Activated naive CD8-positive, alpha-beta T cell (primary cell): Measurements from ENCODE around the gene MED9.
A peak's percentile ranks its signal among the peaks of the same experiment; 100 is the strongest.
"Not testable (repeated sequence)": the region's sequence is repeated elsewhere in the genome, so short reads cannot be mapped to it uniquely, and the experiment has no call there.

Experiments used
- H3K27ac Mint-ChIP-seq: one replicate; pipeline ENCODE4 v1.8.0; 2021; ENCODE audit warnings: mixed read lengths
- H3K27me3 Mint-ChIP-seq: one replicate; pipeline ENCODE4 v1.8.0; 2021; ENCODE audit warnings: mixed read lengths
- H3K36me3 Mint-ChIP-seq: one replicate; pipeline ENCODE4 v1.8.0; 2021; ENCODE audit warnings: mixed read lengths
- H3K4me1 Mint-ChIP-seq: one replicate; pipeline ENCODE4 v1.8.0; 2021; ENCODE audit warnings: low read depth, mixed read lengths
- H3K4me3 Mint-ChIP-seq: one replicate; pipeline ENCODE4 v1.8.0; 2021; ENCODE audit warnings: mild to moderate bottlenecking, mixed read lengths
- H3K9me3 Mint-ChIP-seq: one replicate; pipeline ENCODE4 v1.8.0; 2021; ENCODE audit warnings: low read depth, mixed read lengths

MED9 gene

DNA sequence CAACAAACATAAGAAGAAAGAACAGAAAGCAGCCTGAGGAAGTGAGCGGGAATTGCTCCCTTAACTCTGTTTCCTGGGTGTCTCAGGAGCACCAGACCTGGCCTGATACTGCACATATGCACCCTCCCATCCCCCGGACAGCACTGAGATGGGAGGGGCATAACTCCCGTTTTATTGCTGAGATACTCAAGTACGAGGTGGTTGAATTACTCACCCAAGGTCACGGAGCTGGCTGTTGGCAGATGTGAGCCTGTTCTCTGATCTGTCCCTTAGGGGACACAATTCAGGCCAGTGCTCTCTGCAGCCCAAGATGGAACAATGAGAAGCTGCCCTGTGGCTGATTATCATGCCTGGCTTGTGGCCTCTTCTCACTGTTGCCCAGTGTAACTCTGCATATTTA, 9.1 kb upstream of the MED9 start:
- H3K4me1 Mint-ChIP-seq = no peaks in the 10 kb centered on the region
- no peaks in the 10 kb centered on the region for H3K36me3 Mint-ChIP-seq
- H3K9me3 Mint-ChIP-seq = no peaks in the 10 kb centered on the region
- no peaks in the 10 kb centered on the region for H3K27me3 Mint-ChIP-seq
- no peak overlapping the region for H3K4me3 Mint-ChIP-seq
- H3K27ac Mint-ChIP-seq = no peak overlapping the region

DNA sequence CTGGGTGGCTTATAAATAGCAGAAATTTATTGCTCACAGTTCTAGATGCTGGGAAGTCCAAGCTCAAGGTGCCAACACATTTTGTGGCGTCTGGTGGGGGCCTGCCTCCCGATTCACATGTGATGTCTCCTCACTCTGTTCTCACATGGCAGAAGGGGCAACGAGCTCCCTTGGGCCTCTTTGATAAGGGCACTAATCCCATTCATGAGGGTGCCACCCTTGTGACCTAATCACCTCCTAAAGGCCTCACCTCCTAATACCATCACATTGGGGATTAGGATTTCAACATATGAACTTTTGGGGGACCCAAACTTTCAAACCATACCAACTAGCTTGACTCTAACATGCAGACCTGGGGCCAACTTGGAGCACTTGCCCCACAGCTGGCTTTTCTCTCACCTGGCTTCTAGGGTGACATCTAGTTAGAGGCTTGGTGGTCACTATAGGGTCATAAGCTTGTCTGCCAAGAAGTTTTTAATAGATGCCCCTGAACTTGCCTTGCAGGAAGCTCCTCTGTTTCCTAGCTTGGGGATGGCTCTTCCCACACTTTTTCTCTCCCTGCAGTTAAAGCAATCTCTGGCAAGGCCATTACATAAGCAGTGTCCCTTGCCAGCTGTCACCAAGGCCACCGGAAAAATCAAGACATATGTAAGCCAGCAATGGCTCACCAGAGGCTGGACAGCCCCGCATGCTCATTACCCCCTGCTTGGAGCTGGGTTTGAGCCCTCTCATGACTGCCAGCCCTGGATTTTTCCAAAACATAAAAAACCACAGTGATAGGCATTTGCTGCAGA, 8.4 kb upstream of the MED9 start:
- no peak overlapping the region for H3K4me3 Mint-ChIP-seq
- no peaks in the 10 kb centered on the region for H3K4me1 Mint-ChIP-seq
- no peaks in the 10 kb centered on the region for H3K36me3 Mint-ChIP-seq
- no peaks in the 10 kb centered on the region for H3K9me3 Mint-ChIP-seq
- H3K27me3 Mint-ChIP-seq = no peaks in the 10 kb centered on the region
- H3K27ac Mint-ChIP-seq = no peak overlapping the region

DNA sequence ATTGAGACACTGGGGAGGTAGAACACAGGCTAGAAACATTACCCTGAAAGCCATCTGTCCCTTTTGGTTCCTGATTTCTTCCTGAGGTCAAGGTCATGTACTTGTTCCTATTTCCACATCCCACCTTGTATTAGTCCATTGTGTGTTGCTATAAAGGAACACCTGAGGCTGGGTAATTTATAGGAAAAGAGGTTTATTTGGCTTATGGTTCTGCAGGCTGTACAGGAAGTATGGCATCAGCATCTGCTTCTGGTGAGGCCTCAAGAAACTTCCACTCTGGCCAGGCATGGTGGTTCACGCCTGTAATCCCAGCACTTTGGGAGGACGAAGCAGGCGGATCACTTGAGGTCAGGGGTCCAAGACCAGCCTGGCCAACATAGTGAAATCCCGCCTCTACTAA, 7.4 kb upstream of the MED9 start:
- Mint-ChIP-seq H3K4me3 (no peak overlapping the region), H3K4me1 (no peaks in the 10 kb centered on the region), H3K9me3 (no peaks in the 10 kb centered on the region), H3K27me3 (no peaks in the 10 kb centered on the region), H3K36me3 (no peaks in the 10 kb centered on the region), H3K27ac (no peak overlapping the region)

DNA sequence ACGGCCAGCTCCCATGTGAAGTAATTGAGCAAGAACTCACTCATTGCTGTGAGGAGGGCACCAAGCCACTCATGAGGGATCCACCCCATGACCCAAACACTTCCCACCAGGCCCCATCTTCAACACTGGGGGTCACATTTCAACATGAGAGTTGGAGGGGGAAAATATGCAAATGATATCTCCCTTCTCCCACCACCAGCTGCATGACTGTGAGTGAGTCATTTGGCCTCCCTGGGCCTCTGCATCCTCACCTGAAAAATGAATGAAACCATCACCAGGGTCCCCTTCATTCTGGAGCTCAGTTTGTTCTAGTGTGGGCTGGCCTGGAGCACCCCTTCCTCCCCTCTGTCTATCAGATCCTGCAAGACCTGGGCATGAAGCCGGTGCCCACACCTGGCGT, 6.8 kb upstream of the MED9 start:
- Mint-ChIP-seq H3K27me3 (no peaks in the 10 kb centered on the region), H3K4me3 (no peak overlapping the region), H3K27ac (no peak overlapping the region), H3K36me3 (no peaks in the 10 kb centered on the region), H3K9me3 (no peaks in the 10 kb centered on the region), H3K4me1 (no peaks in the 10 kb centered on the region)

DNA sequence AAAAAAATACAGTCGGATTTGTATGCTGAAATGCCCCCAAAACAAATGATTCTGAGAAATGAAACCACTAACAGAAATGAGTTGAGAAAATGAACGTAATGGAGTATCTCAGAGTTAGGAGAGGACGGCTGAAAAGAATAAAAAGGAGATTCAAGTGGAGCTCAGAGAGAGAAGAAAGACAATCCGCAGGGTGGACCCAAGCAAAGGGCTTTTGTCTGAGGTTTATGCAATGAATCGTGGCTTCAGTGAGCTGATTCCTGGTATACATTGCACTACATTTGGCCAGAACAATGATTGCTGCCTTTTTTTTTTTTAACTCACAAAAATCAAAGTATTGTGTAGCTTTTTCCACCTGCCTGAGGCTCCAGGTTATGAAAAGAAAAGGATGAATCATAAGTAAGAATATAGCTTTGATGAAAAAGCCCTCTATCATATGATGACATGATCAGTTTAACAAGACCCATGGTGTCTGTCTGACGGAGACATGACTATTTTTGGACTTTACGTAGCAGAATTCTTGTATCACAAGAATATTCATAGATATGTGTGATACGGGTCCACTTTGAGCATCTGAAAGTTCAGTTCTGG, 4.4 kb upstream of the MED9 start:
- Mint-ChIP-seq H3K27me3 (no peaks in the 10 kb centered on the region), H3K4me1 (peaks cover 7% of the 10 kb centered on the region), H3K9me3 (no peaks in the 10 kb centered on the region), H3K36me3 (no peaks in the 10 kb centered on the region), H3K4me3 (no peak overlapping the region), H3K27ac (no peak overlapping the region)

DNA sequence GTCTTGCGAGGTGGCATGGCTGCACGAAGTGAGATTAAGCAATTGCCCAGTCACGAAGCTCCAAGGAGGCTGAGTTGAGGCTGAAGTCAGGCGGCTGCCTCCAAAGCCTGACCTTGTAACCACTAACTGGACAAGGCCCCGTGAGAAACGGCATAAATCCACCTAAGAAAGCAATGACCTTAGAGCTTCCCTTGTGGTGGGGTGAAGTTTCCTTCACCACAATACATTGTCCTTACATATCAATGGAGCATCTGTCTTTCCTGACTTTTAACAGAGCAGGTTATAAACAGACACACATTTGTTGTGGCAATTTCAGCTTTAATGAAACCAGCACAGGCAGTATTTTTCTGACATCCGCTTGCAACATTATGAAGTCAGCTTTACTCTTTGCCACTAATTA, 2.5 kb upstream of the MED9 start:
- no peak overlapping the region for H3K27ac Mint-ChIP-seq
- no peaks in the 10 kb centered on the region for H3K9me3 Mint-ChIP-seq
- no peaks in the 10 kb centered on the region for H3K36me3 Mint-ChIP-seq
- H3K27me3 Mint-ChIP-seq = no peaks in the 10 kb centered on the region
- H3K4me3 Mint-ChIP-seq = no peak overlapping the region
- H3K4me1 Mint-ChIP-seq = peaks cover 22% of the 10 kb centered on the region

DNA sequence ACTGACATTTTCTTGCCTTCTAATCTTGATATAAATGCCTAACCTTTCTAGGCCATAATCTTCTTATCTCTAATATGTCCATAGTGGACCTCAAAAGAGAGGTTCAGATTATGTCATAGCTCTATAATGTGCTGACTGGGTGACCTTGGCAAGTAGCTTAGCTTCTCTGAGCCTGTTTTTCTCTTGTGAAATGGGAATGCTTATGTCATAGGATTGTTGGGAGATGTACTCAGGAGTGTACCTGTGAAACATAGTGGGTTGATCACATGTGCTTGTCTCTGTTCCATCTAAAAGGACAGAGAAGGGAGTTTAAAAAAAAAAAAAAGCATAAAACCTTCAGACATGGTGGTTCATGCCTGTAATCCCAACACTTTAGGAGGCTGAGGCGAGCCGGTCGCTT, 2.4 kb downstream of the MED9 start:
- Mint-ChIP-seq H3K27ac (peak overlapping the region; percentile 29), H3K9me3 (no peaks in the 10 kb centered on the region), H3K4me3 (peak overlapping the region; percentile 53), H3K36me3 (peaks cover 7% of the 10 kb centered on the region), H3K4me1 (peaks cover 63% of the 10 kb centered on the region), H3K27me3 (no peaks in the 10 kb centered on the region)

DNA sequence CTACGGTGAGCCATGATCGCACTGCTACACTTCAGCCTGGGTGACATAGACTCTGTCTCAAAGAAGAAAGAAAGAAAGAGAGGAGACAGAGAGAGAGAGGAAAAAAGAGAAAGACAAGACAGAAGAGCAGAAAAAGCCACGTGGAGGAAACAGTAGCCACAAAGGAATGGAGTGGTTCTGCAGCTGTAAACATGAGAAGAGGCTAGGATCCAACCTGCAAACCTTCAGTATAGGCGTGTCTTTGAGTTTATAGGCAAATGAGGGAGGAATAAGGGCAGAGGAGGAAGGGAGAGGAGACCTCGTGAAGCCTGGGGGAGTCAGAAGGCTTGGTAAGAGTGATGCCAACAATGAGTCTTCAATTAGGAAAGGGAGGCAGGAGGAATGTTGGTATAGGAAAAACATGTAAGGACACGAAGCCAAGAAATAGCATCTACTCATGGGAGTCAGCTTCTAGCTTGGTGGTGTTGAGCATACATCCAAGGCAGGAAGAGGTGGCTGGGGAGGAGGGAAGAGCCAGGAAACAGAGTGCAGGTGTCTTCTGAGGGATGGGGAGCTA, 3.9 kb downstream of the MED9 start:
- Mint-ChIP-seq H3K36me3 (peaks cover 10% of the 10 kb centered on the region), H3K4me1 (peaks cover 72% of the 10 kb centered on the region), H3K9me3 (no peaks in the 10 kb centered on the region), H3K4me3 (peak overlapping the region; percentile 33), H3K27ac (peak overlapping the region; percentile 79), H3K27me3 (no peaks in the 10 kb centered on the region)

DNA sequence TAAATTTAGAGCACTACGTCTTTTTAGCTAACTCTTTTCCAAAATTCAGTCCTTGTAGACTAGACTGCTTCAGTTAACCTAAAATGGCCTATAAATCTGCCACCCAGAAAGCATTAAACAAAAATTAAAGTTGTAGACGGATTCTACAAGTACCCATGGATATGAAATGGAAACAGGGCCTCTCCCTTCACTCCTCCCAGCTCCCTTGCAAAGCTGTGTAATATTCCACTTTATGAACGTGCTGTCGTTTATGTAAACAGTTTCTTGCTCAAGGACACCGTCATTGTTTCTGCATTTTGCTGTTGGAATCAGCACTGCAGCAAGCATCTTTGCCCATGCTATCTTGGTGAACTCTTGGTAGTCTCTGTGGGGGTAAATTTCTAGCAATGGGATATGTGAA, 5.1 kb downstream of the MED9 start:
- H3K27me3 Mint-ChIP-seq = no peaks in the 10 kb centered on the region

DNA sequence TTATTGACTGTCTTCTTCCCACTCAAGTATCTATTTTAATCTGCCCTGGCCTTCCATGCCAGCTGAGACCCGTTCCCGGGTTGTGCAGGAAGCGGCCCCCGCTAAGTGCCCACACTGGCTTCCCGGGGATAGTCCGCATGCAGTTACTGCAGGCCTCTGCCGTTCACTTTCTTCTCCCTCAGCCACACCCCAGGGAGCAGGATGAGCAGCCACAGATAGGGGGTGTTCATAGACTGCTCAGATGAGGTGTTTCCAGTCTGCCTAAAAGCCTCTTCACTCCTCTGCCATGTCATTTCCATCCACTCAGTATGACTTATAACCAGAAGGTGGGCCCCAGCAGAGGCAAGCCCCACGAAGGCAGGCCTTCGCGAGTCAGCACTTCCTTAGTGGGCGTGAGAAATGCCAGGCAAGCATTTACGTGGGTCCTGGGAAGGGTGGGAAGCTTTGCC, 7.7 kb downstream of the MED9 start:
- Mint-ChIP-seq H3K27me3 (no peaks in the 10 kb centered on the region), H3K9me3 (no peaks in the 10 kb centered on the region), H3K4me1 (peaks cover 65% of the 10 kb centered on the region), H3K4me3 (peak overlapping the region; percentile 49), H3K36me3 (peaks cover 22% of the 10 kb centered on the region), H3K27ac (peak overlapping the region; percentile 82)

More for the DNA sequence above, 5.1 kb downstream of the MED9 start:
- H3K9me3 Mint-ChIP-seq = no peaks in the 10 kb centered on the region
- H3K36me3 Mint-ChIP-seq = peaks cover 11% of the 10 kb centered on the region
- peaks cover 70% of the 10 kb centered on the region for H3K4me1 Mint-ChIP-seq
- H3K4me3 Mint-ChIP-seq = no peak overlapping the region
- H3K27ac Mint-ChIP-seq = no peak overlapping the region

DNA sequence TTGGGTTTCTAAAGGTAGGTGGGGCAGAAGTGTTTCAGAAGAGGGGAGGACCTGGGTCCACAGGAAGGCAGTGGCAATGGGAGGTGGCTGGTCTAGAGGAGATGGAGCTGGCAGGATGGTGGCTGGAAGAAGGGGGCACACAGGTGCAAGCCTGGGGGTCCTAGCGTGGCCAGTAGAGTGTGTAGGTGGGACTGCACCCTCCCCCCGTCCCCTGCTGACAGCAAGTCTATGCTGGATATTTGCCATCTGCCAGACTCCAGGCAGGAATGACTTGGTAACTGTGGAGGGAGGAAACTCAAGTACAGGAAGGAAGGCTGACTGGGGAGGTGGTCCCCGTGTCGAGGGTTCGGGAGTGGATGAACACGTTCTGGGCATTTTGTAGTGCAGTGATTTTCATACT, 8.6 kb downstream of the MED9 start:
- no peak overlapping the region for H3K4me3 Mint-ChIP-seq
- H3K4me1 Mint-ChIP-seq = peaks cover 56% of the 10 kb centered on the region
- H3K9me3 Mint-ChIP-seq = no peaks in the 10 kb centered on the region
- no peak overlapping the region for H3K27ac Mint-ChIP-seq
- H3K27me3 Mint-ChIP-seq = no peaks in the 10 kb centered on the region
- H3K36me3 Mint-ChIP-seq = peaks cover 23% of the 10 kb centered on the region

DNA sequence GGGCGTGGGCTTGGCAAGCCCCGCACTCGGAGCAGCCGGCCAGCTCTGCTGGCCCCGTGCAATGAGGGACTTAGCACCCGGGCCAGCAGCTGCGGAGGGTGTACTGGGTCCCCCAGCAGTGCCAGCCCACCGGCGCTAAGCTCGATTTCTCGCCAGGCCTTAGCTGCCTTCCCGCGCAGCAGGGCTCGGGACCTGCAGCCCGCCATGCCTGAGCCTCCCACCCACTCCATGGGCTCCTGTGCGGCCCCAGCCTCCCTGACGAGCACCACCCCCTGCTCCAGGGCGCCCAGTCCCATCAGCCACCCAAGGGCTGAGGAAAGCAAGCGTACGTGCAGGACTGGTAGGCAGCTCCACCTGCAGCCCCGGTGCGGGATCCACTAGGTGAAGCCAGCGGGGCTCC, 9.6 kb downstream of the MED9 start:
- not testable (repeated sequence) for H3K4me3 Mint-ChIP-seq, H3K27me3 Mint-ChIP-seq, H3K9me3 Mint-ChIP-seq, H3K27ac Mint-ChIP-seq
- peaks cover 46% of the 10 kb centered on the region for H3K4me1 Mint-ChIP-seq
- H3K36me3 Mint-ChIP-seq = peaks cover 17% of the 10 kb centered on the region

DNA sequence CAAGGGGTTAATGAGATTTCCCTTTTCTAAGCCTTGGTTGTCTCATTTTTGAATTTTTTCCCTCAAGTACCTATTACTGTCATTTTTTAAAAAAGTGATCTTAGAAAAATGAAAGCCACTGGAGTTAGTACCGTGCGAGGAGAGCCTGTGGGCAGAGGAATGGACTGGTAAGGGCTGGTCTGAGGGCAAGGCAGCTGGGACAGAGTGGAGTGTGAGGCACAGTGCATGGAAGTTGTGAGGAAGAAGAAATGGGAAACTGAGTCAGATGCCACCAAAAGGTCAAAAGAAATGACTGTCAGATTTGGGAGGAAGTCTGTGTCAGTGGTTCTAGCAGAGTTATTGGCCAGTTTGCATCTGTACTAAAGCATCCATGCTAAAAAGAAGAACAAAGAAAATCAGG, 11.2 kb downstream of the MED9 start:
- H3K4me3 Mint-ChIP-seq = peak overlapping the region; percentile 55
- H3K9me3 Mint-ChIP-seq = no peaks in the 10 kb centered on the region
- peak overlapping the region; percentile 88 for H3K27ac Mint-ChIP-seq
- H3K4me1 Mint-ChIP-seq = peaks cover 30% of the 10 kb centered on the region
- peaks cover 21% of the 10 kb centered on the region for H3K36me3 Mint-ChIP-seq
- no peaks in the 10 kb centered on the region for H3K27me3 Mint-ChIP-seq

DNA sequence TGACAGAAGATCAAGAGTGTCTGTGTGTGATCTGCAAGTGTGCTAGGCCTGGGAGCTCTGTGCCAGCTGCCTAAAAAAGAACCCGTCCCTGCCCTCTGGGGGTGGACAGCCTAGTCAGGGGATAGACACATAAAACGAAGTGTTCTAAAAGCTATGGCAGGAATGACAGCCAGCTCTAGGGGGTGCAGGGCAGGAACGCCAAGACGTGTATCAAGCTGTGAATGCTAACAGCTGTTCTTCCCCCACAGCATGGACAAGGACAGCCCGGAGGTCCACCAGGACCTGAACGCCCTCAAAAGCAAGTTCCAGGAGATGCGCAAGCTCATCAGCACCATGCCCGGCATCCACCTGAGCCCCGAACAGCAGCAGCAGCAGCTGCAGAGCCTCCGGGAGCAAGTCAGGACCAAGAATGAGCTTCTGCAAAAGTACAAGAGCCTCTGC, 14.3 kb downstream of the MED9 start:
- Mint-ChIP-seq H3K9me3 (no peaks in the 10 kb centered on the region), H3K36me3 (peaks cover 18% of the 10 kb centered on the region), H3K27ac (no peak overlapping the region), H3K27me3 (peaks cover 2% of the 10 kb centered on the region), H3K4me1 (peaks cover 28% of the 10 kb centered on the region), H3K4me3 (no peak overlapping the region)

DNA sequence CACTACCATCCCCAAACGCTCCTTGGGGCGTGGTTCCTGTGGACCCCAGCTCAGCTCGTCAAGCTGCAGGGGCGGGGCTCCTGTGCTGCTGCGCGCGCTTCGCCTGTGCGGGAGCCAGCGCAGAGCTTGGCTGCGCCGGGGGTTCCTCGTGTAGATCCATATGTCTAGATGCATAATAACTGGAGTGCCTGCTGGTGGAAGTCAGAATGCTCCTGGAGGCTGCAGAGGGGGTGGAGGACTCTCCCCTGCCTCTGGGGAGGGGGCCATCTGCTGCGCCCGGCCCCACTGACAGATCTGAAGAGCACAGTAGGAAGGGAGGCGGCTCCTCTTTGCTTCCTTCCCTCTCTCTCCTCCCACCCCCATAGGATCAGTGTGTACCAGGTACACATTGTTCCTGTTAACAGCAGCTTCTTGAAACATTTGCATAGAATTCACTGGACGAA, 14.8 kb downstream of the MED9 start:
- peaks cover 28% of the 10 kb centered on the region for H3K4me1 Mint-ChIP-seq
- no peaks in the 10 kb centered on the region for H3K9me3 Mint-ChIP-seq
- no peak overlapping the region for H3K4me3 Mint-ChIP-seq
- H3K36me3 Mint-ChIP-seq = peaks cover 18% of the 10 kb centered on the region
- H3K27ac Mint-ChIP-seq = no peak overlapping the region
- peaks cover 2% of the 10 kb centered on the region for H3K27me3 Mint-ChIP-seq
